MM.1S (cell line): ENCODE measurements around the gene CD200R1.

Source experiments
- DNase-seq: peaks from one replicate; pipeline ENCODE4 v3.0.0-alpha.2; 2015
- H2AFZ ChIP-seq: fragments of 300-600 bp; sonication (generic); 2 replicates; pipeline ENCODE4 v1.6.0; 2016; ENCODE audit warnings: antibody characterized with exemption, low read length
- H3F3A ChIP-seq: fragments of 300-600 bp; sonication (generic); 2 replicates; pipeline ENCODE4 v1.6.1; 2016; ENCODE audit warnings: mild to moderate bottlenecking, antibody characterized with exemption, low read length, moderate library complexity, mixed read lengths; ENCODE audit not compliant: insufficient read depth
- H3K27ac ChIP-seq: fragments of 300-600 bp; sonication (generic); 2 replicates; pipeline ENCODE4 v1.5.1; 2016; ENCODE audit warnings: mild to moderate bottlenecking, low read length
- H3K27me3 ChIP-seq: fragments of 300-600 bp; sonication (generic); replicated peaks from 2 replicates; pipeline ENCODE4 v1.6.0; 2016; ENCODE audit warnings: low read length; ENCODE audit not compliant: insufficient read depth
- H3K36me3 ChIP-seq: fragments of 300-600 bp; sonication (generic); replicated peaks from 2 replicates; pipeline ENCODE4 v1.6.1; 2016; ENCODE audit warnings: mild to moderate bottlenecking, low read length, mixed read lengths; ENCODE audit not compliant: insufficient read depth
- H3K4me1 ChIP-seq: fragments of 300-600 bp; sonication (generic); 2 replicates; pipeline ENCODE4 v1.6.1; 2016; ENCODE audit warnings: low read length, mixed read lengths
- H3K4me2 ChIP-seq: fragments of 300-600 bp; sonication (generic); 2 replicates; pipeline ENCODE4 v1.6.0; 2016; ENCODE audit warnings: low read depth, low read length
- H3K4me3 ChIP-seq: fragments of 300-600 bp; sonication (generic); 2 replicates; pipeline ENCODE4 v1.5.1; 2016; ENCODE audit warnings: low read length, mixed read lengths
- H3K79me2 ChIP-seq: fragments of 300-600 bp; sonication (generic); 2 replicates; pipeline ENCODE4 v1.6.1; 2016; ENCODE audit warnings: mixed run types, low read length, mixed read lengths
- H3K9ac ChIP-seq: fragments of 300-600 bp; sonication (generic); 2 replicates; pipeline ENCODE4 v1.6.1; 2016; ENCODE audit warnings: low read length, mixed read lengths
- H3K9me2 ChIP-seq: fragments of 300-600 bp; sonication (generic); replicated peaks from 2 replicates; pipeline ENCODE4 v1.6.1; 2016; ENCODE audit warnings: mild to moderate bottlenecking, low read length, mixed read lengths; ENCODE audit not compliant: insufficient read depth
- H3K9me3 ChIP-seq: fragments of 300-600 bp; sonication (generic); replicated peaks from 2 replicates; pipeline ENCODE4 v1.6.1; 2016; ENCODE audit warnings: mild to moderate bottlenecking, low read length, mixed read lengths; ENCODE audit not compliant: insufficient read depth
- H4K20me1 ChIP-seq: fragments of 300-600 bp; sonication (generic); 2 replicates; pipeline ENCODE4 v1.6.1; 2016; ENCODE audit warnings: mild to moderate bottlenecking, low read length, moderate library complexity, mixed read lengths; ENCODE audit not compliant: insufficient read depth
- EZH2 ChIP-seq: fragments of 300-600 bp; sonication (generic); optimal IDR thresholded peaks from 2 replicates; pipeline ENCODE3; 2017; ENCODE audit warnings: low read depth, mild to moderate bottlenecking, antibody characterized with exemption, low read length, mixed read lengths
- EZH2phosphoT487 ChIP-seq: fragments of 300-600 bp; sonication (generic); IDR thresholded peaks from 2 replicates; pipeline ENCODE4 v1.6.1; 2018; ENCODE audit warnings: antibody characterized with exemption, low read length
- TF ChIP-seq, protein P1 (sequence below): fragments of 300-600 bp; sonication (generic); IDR thresholded peaks from 2 replicates; pipeline ENCODE4 v1.5.1; 2016; ENCODE audit warnings: antibody characterized with exemption, low read length, mixed read lengths

CD200R1 gene

DNA sequence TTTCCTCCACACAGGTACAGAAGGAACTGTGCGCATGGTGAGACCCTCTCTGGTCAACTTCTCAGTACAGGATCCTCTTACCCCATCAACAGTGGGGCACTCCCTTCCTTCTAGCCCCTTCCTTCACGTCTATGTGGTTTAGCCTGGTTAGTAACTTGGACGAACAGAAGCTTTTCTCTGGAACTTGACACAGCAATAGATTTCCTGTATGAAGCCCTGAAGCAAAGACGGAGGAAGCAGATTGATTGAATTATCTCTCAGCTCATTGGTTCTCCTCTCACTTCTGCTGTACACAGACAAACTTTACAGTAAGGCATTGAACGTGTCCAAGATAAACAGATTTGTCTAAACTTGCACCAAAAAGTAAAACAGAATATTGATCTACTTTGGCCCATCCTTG is at the start of gene CD200R1:
Gene CD200R1 (minus strand): TSS at position 210 of the 400 bp plus-strand sequence. CDS start 246 bp downstream, outside the sequence.
- Histone ChIP-seq H3K9me2 (no peaks in the 10 kb centered on the region), H3K79me2 (peaks cover 41% of the 10 kb centered on the region), H3K27me3 (no peaks in the 10 kb centered on the region), H3K9ac (peak within 1 kb of the TSS; percentile 54), H3K9me3 (no peaks in the 10 kb centered on the region), H4K20me1 (no peaks in the 10 kb centered on the region), H3K27ac (peak within 1 kb of the TSS; percentile 75), H3F3A (peaks cover 18% of the 10 kb centered on the region), H3K4me2 (peak within 1 kb of the TSS; percentile 48), H3K4me3 (peak within 1 kb of the TSS; percentile 63), H3K36me3 (no peaks in the 10 kb centered on the region), H2AFZ (peak within 1 kb of the TSS; percentile 24), H3K4me1 (peaks cover 20% of the 10 kb centered on the region)
- DNase-seq: peak; percentile 21
- no peak for TF ChIP-seq EZH2
- TF ChIP-seq, protein P1, sequence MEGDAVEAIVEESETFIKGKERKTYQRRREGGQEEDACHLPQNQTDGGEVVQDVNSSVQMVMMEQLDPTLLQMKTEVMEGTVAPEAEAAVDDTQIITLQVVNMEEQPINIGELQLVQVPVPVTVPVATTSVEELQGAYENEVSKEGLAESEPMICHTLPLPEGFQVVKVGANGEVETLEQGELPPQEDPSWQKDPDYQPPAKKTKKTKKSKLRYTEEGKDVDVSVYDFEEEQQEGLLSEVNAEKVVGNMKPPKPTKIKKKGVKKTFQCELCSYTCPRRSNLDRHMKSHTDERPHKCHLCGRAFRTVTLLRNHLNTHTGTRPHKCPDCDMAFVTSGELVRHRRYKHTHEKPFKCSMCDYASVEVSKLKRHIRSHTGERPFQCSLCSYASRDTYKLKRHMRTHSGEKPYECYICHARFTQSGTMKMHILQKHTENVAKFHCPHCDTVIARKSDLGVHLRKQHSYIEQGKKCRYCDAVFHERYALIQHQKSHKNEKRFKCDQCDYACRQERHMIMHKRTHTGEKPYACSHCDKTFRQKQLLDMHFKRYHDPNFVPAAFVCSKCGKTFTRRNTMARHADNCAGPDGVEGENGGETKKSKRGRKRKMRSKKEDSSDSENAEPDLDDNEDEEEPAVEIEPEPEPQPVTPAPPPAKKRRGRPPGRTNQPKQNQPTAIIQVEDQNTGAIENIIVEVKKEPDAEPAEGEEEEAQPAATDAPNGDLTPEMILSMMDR: no peak
- no peak for TF ChIP-seq EZH2phosphoT487

- DNase-seq: no peak
- Histone ChIP-seq H3K27ac (no peak overlapping the region), H3F3A (no peaks in the 10 kb centered on the region), H2AFZ (no peak overlapping the region), H3K9me2 (no peaks in the 10 kb centered on the region), H3K9ac (no peak overlapping the region), H4K20me1 (no peaks in the 10 kb centered on the region), H3K36me3 (no peaks in the 10 kb centered on the region), H3K4me1 (peaks cover 12% of the 10 kb centered on the region), H3K27me3 (no peaks in the 10 kb centered on the region), H3K4me3 (no peak overlapping the region), H3K79me2 (peaks cover 33% of the 10 kb centered on the region), H3K9me3 (no peaks in the 10 kb centered on the region), H3K4me2 (no peak overlapping the region)
- TF ChIP-seq EZH2phosphoT487 (no peak), EZH2 (no peak)
- TF ChIP-seq, protein P1: no peak
Observed at GRCh38 chr3:113021471-113021870, 46.6 kb upstream of the CD200R1 start.

GRCh38 chr3:113019182-113020137 is 44.6 kb upstream of the CD200R1 start:
- peak overlapping the region; percentile 80 for H3K9ac ChIP-seq
- TF ChIP-seq EZH2phosphoT487 (no peak), EZH2 (no peak)
- TF ChIP-seq, protein P1: no peak
- H3K9me3 ChIP-seq: no peaks in the 10 kb centered on the region
- no peaks in the 10 kb centered on the region for H3F3A ChIP-seq
- H3K79me2 ChIP-seq: peaks cover 52% of the 10 kb centered on the region
- no peaks in the 10 kb centered on the region for H4K20me1 ChIP-seq
- no peaks in the 10 kb centered on the region for H3K36me3 ChIP-seq
- H3K4me2 ChIP-seq: peak overlapping the region; percentile 80
- H3K27me3 ChIP-seq: no peaks in the 10 kb centered on the region
- H3K9me2 ChIP-seq: no peaks in the 10 kb centered on the region
- H2AFZ ChIP-seq: peak overlapping the region; percentile 90
- peak; percentile 90 for DNase-seq
- H3K4me3 ChIP-seq: peak overlapping the region; percentile 88
- peaks cover 12% of the 10 kb centered on the region for H3K4me1 ChIP-seq
- H3K27ac ChIP-seq: peak overlapping the region; percentile 70
